Endothelial cell of umbilical vein (primary cell): ENCODE measurements around the gene LUC7L2. TPM values are rescaled to one million over a fixed set of nuclear protein-coding genes. Genes with fewer than 3 reads are reported as not detected.

Experiments
- BruUV-seq: library from RNA; stranded (reverse); fragments of 400-500 nt; replicated peaks from 2 replicates; lab custom pipeline; 2021; lab: Mats Ljungman, UMichigan
- CTCF ChIA-PET: fragments of 300-600, 350-600 bp; sonication (Branson Sonifier 250); formaldehyde crosslinking; loops from one replicate; lab custom pipeline; 2021; ENCODE audit warnings: antibody characterized with exemption, inconsistent platforms; lab: Charles Lee
- POLR2A ChIA-PET: fragments of 300-600, 350-600 bp; sonication (Branson Sonifier 250); formaldehyde crosslinking; loops from one replicate; lab custom pipeline; 2021; ENCODE audit warnings: antibody characterized with exemption, inconsistent platforms; lab: Charles Lee
- DNase-seq: peaks from one replicate; pipeline ENCODE4 v3.0.0-alpha.2; 2011; ENCODE audit warnings: low read depth, low spot score
- FAIRE-seq: peaks from 2 replicates; lab custom pipeline; 2011; peaks lifted over from hg19 to GRCh38; lab: Jason Lieb, UNC
- H2AFZ ChIP-seq: 2 replicates; pipeline ENCODE4 v1.6.0; 2012; ENCODE audit warnings: low read depth, low read length, control low read depth, inconsistent platforms
- H3K27ac ChIP-seq: 2 replicates; pipeline ENCODE4 v1.5.1; 2011; ENCODE audit warnings: low read depth, mild to moderate bottlenecking, control low read depth, low read length, moderate library complexity; ENCODE audit not compliant: insufficient read depth
- H3K27me3 ChIP-seq, 2 experiments: 2 replicates each; pipeline versions ENCODE4 v1.6.0 to v1.6.1; 2011; ENCODE audit warnings: low read length in 2 of 2, mixed read lengths in 1 of 2; ENCODE audit not compliant: control insufficient read depth in 2 of 2, insufficient read depth in 2 of 2
- H3K36me3 ChIP-seq, 2 experiments: 2 replicates in 1 of 2; 3 replicates in 1 of 2; pipeline ENCODE4 v1.5.1; 2011; ENCODE audit warnings: low read length in 2 of 2, mild to moderate bottlenecking in 1 of 2, moderate library complexity in 1 of 2; ENCODE audit not compliant: control insufficient read depth in 2 of 2, insufficient read depth in 2 of 2; ENCODE audit errors: extremely low read depth in 1 of 2
- H3K4me1 ChIP-seq: 3 replicates; pipeline ENCODE4 v1.5.1; 2011; ENCODE audit warnings: mild to moderate bottlenecking, low read length; ENCODE audit not compliant: control insufficient read depth, insufficient read depth; ENCODE audit errors: extremely low read depth
- H3K4me2 ChIP-seq: 2 replicates; pipeline ENCODE4 v1.6.1; 2011; ENCODE audit warnings: low read length, control low read depth, mixed read lengths; ENCODE audit not compliant: insufficient read depth
- H3K4me3 ChIP-seq, 3 experiments: fragments of 200-600 bp in 1 of 3; sonication (generic), shearing (Covaris generic) in 1 of 3; replicated peaks in 1 of 3; 2 replicates each; pipeline ENCODE4 v1.5.1; 2011 to 2016; ENCODE audit warnings: control low read depth in 3 of 3, low read length in 3 of 3, mild to moderate bottlenecking in 2 of 3, inconsistent platforms in 1 of 3, low read depth in 1 of 3, moderate library complexity in 1 of 3; ENCODE audit not compliant: insufficient read depth in 1 of 3
- H3K79me2 ChIP-seq: 2 replicates; pipeline ENCODE4 v1.6.0; 2012; ENCODE audit warnings: low read length, inconsistent platforms; ENCODE audit not compliant: control insufficient read depth, insufficient read depth
- H3K9ac ChIP-seq: replicated peaks from 2 replicates; pipeline ENCODE3; 2011; ENCODE audit warnings: low read length, control low read depth; ENCODE audit not compliant: insufficient read depth; ENCODE audit errors: extremely low read depth
- H3K9me1 ChIP-seq: replicated peaks from 3 replicates; pipeline ENCODE4 v1.6.0; 2011; ENCODE audit warnings: mild to moderate bottlenecking, low read length; ENCODE audit not compliant: control insufficient read depth, insufficient read depth; ENCODE audit errors: extremely low read depth
- H3K9me3 ChIP-seq: replicated peaks from 2 replicates; pipeline ENCODE4 v1.5.1; 2012; ENCODE audit warnings: low read length, inconsistent platforms; ENCODE audit not compliant: control insufficient read depth, insufficient read depth
- H4K20me1 ChIP-seq: replicated peaks from 2 replicates; pipeline ENCODE3; 2011; ENCODE audit warnings: mild to moderate bottlenecking, low read length; ENCODE audit not compliant: control insufficient read depth, insufficient read depth; ENCODE audit errors: extremely low read depth
- EZH2 ChIP-seq: IDR thresholded peaks from 2 replicates; pipeline ENCODE4 v1.6.1; 2012; ENCODE audit warnings: borderline replicate concordance, low read depth, mild to moderate bottlenecking, moderate library complexity, low read length, inconsistent platforms; ENCODE audit not compliant: severe bottlenecking
- FOS ChIP-seq: IDR thresholded peaks from 2 replicates; pipeline ENCODE4 v1.6.1; 2011; ENCODE audit warnings: mild to moderate bottlenecking, low read length, moderate library complexity, borderline replicate concordance; ENCODE audit not compliant: insufficient read depth
- GATA2 ChIP-seq: IDR thresholded peaks from 2 replicates; pipeline ENCODE4 v1.7.0; 2011; ENCODE audit warnings: low read depth, mild to moderate bottlenecking, moderate library complexity, mixed read lengths, low read length; ENCODE audit not compliant: insufficient read length, insufficient read depth
- JUN ChIP-seq: IDR thresholded peaks from 2 replicates; pipeline ENCODE4 v1.6.1; 2011; ENCODE audit warnings: borderline replicate concordance, low read depth; ENCODE audit not compliant: insufficient read length, insufficient read depth
- MYC ChIP-seq: IDR thresholded peaks from one replicate; pipeline ENCODE4 v1.6.1; 2011; ENCODE audit warnings: mild to moderate bottlenecking, low read depth, low read length
- POLR2A ChIP-seq: IDR thresholded peaks from 2 replicates; pipeline ENCODE4 v1.6.1; 2012; ENCODE audit warnings: low read depth, mild to moderate bottlenecking, control low read depth, low read length
- POLR2AphosphoS5 ChIP-seq: IDR thresholded peaks from 2 replicates; pipeline ENCODE4 v1.6.1; 2012; ENCODE audit warnings: low read depth, mild to moderate bottlenecking, control low read depth, low read length, moderate library complexity; ENCODE audit not compliant: insufficient read depth
- dilution Hi-C: fragments of 300-500 bp; cut with MboI; formaldehyde crosslinking; loops from one replicate; pipeline ENCODE4 v1.15.0; 2019; ENCODE audit warnings: low sequenced_read_pairs; ENCODE audit not compliant: extremely low pct_ligation_motif_present
- intact Hi-C: fragments of 100-400 bp; cut with micrococcal nuclease; formaldehyde crosslinking; loops from one replicate; pipeline ENCODE4 v1.10.0; 2022
- polyA plus RNA-seq, 4 experiments: library from polyadenylated mRNA; depleted of rRNA in 3 of 4; stranded (reverse) in 3 of 4; unstranded in 1 of 4; fragments of >200 nt; gene quantifications; 2 replicates each; pipeline versions ENCODE4 v1.2.1 to v1.2.3, GENCODE V29; 2011 to 2012; ENCODE audit warnings: missing spikeins in 1 of 4
- total RNA-seq: library from RNA; stranded (reverse); gene quantifications from 2 replicates; pipeline ENCODE4 v1.2.3, GENCODE V29; 2021
- TF ChIP-seq, protein P1 (sequence below): IDR thresholded peaks from 2 replicates; pipeline ENCODE4 v1.6.1; 2011; ENCODE audit not compliant: insufficient read depth, insufficient read length
- TF ChIP-seq, protein P2 (sequence below), 2 donors: IDR thresholded peaks; 1 replicate in 1 of 2; 2 replicates in 1 of 2; pipeline ENCODE4 v1.5.1; 2011; ENCODE audit warnings: low read length in 2 of 2, mild to moderate bottlenecking in 2 of 2, moderate library complexity in 2 of 2, control low read depth in 1 of 2, inconsistent platforms in 1 of 2, low read depth in 1 of 2; ENCODE audit not compliant: insufficient read depth in 1 of 2; ENCODE audit errors: extremely low read depth in 1 of 2

The LUC7L2 gene
- total and polyA plus RNA-seq, 2 donors (not counting 3 experiments of a cell fraction or from before 2014, with no cell fraction given), result 28.0 to 85.8 TPM

DNA sequence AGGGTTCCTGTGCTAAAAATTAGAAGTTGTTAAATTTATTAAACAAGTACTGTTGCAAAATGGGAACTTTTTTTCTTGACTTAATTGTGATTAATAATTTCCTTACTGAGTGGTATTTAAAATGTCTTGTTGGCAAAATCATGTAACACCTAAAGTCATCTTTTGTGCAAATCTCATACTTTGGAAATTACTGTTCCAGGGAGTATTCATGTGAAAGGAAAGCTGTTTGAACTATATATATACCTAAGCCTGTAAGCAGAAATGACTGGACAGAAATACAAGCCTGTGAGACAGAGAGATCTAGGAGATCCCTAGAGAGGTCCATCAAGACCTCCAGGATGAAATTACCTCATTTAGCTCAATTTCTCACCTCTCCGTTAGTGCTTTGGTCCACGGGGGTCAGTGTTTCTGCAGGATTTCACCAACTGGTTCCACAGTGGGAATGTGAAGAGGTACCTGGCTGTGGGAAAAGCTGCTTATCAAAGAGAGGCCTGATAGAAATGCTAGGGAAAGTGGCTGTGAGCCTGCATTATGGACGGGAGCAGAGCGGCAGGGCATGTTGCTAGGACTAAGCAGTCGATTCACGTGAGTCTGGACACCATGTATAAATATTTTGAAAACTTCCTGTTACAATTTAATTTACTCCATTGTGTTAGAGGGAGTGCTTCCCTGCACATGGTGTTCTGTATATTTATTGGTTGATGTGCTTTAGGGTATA, 7.9 kb downstream of the LUC7L2 start:
- DNase-seq, result no peak
- H2AFZ ChIP-seq, result no peak overlapping the region
- no peaks in the 10 kb centered on the region for H3K9me3 ChIP-seq
- H3K36me3 ChIP-seq, result peaks cover 6% of the 10 kb centered on the region in 2 experiments
- TF ChIP-seq EZH2, result no peak
- TF ChIP-seq FOS, result no peak
- TF ChIP-seq, protein P1, sequence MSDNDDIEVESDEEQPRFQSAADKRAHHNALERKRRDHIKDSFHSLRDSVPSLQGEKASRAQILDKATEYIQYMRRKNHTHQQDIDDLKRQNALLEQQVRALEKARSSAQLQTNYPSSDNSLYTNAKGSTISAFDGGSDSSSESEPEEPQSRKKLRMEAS, result no peak
- TF ChIP-seq MYC, result no peak
- TF ChIP-seq POLR2AphosphoS5, result no peak
- no peak for TF ChIP-seq POLR2A
- no peak for TF ChIP-seq JUN
- TF ChIP-seq, protein P2, sequence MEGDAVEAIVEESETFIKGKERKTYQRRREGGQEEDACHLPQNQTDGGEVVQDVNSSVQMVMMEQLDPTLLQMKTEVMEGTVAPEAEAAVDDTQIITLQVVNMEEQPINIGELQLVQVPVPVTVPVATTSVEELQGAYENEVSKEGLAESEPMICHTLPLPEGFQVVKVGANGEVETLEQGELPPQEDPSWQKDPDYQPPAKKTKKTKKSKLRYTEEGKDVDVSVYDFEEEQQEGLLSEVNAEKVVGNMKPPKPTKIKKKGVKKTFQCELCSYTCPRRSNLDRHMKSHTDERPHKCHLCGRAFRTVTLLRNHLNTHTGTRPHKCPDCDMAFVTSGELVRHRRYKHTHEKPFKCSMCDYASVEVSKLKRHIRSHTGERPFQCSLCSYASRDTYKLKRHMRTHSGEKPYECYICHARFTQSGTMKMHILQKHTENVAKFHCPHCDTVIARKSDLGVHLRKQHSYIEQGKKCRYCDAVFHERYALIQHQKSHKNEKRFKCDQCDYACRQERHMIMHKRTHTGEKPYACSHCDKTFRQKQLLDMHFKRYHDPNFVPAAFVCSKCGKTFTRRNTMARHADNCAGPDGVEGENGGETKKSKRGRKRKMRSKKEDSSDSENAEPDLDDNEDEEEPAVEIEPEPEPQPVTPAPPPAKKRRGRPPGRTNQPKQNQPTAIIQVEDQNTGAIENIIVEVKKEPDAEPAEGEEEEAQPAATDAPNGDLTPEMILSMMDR (IDR thresholded peaks at IDR 0.05; ENCODE audit: extremely low read depth in 1 of 2, insufficient read depth in 1 of 2, low read depth in 1 of 2, low read length in 2 of 2), result no peak
- TF ChIP-seq GATA2, result no peak
- BruUV-seq, result no TSS peak
- ChIA-PET POLR2A (no interaction called here), CTCF (interaction anchor here (1.9 kb wide), 1 partner anchor 9 kb away, joined by 5 read pairs; no protein-coding TSS in a partner anchor)
- H3K9me1 ChIP-seq, result peaks cover 2% of the 10 kb centered on the region
- FAIRE-seq, result no peak
- H3K9ac ChIP-seq, result no peak overlapping the region
- H3K4me2 ChIP-seq, result no peak overlapping the region
- no peak overlapping the region for H3K4me3 ChIP-seq
- peaks cover 16% of the 10 kb centered on the region for H4K20me1 ChIP-seq
- H3K4me1 ChIP-seq, result peaks cover 1% of the 10 kb centered on the region
- H3K79me2 ChIP-seq, result peaks cover 100% of the 10 kb centered on the region
- intact Hi-C loops, result loop anchor here (10.0 kb wide), 1 partner anchor 677 kb away; no protein-coding TSS in a partner anchor
- H3K27ac ChIP-seq, result no peak overlapping the region
- dilution Hi-C loops, result no loop called here
- H3K27me3 ChIP-seq, result no peaks in the 10 kb centered on the region
